ENCODE data around the gene CEP104.

The CEP104 gene

DNA sequence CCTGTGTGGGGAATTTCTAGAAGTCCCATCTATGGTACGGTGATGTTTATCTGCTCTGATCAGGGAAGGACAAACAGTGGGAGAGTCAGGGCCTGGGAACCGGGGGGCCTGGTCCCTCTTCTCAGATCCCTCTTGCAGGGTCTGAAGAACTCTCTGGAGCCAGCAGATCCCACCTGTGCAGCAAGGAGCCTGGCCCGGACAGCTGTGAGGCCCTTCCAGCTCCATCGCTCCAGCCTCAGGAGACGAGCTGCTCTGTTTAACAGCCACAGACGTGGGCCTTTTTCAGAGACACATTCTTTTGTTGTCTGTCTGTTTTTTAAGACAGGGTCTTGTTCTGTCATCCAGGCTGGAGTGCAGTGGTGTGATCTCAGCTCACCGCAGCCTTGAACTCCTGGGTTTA is 28.6 kb upstream of the CEP104 start:
- H3K36me3 Mint-ChIP-seq (ENCODE audit: low read depth): peaks cover 82% of the 10 kb centered on the region
- no peaks in the 10 kb centered on the region for H3K27me3 Mint-ChIP-seq
- H3K9me3 Mint-ChIP-seq: no peaks in the 10 kb centered on the region
- H3K4me3 Mint-ChIP-seq: no peak overlapping the region
- no peak overlapping the region for H3K27ac Mint-ChIP-seq
- peaks cover 20% of the 10 kb centered on the region for H3K4me1 Mint-ChIP-seq (ENCODE audit: low read depth)
- DNase-seq: no peak

GRCh38 chr1:3884966-3885365 is 28.0 kb upstream of the CEP104 start:
- peaks cover 80% of the 10 kb centered on the region for H3K36me3 Mint-ChIP-seq (ENCODE audit: low read depth)
- H3K9me3 Mint-ChIP-seq: no peaks in the 10 kb centered on the region
- no peaks in the 10 kb centered on the region for H3K27me3 Mint-ChIP-seq
- H3K4me1 Mint-ChIP-seq (ENCODE audit: low read depth): peaks cover 14% of the 10 kb centered on the region
- peak overlapping the region; percentile 70 for H3K27ac Mint-ChIP-seq
- no peak overlapping the region for H3K4me3 Mint-ChIP-seq
- DNase-seq: no peak

GRCh38 chr1:3883194-3883925 is 26.3 kb upstream of the CEP104 start:
- Mint-ChIP-seq H3K27ac (peak overlapping the region; percentile 53), H3K9me3 (peaks cover 3% of the 10 kb centered on the region), H3K4me3 (no peak overlapping the region), H3K36me3 (ENCODE audit: low read depth) (peaks cover 85% of the 10 kb centered on the region), H3K27me3 (no peaks in the 10 kb centered on the region), H3K4me1 (ENCODE audit: low read depth) (peaks cover 8% of the 10 kb centered on the region)
- no peak for DNase-seq

- Mint-ChIP-seq H3K27me3 (no peaks in the 10 kb centered on the region), H3K27ac (no peak overlapping the region), H3K4me3 (no peak overlapping the region), H3K4me1 (ENCODE audit: low read depth) (peaks cover 8% of the 10 kb centered on the region), H3K9me3 (peaks cover 3% of the 10 kb centered on the region), H3K36me3 (ENCODE audit: low read depth) (peaks cover 85% of the 10 kb centered on the region)
- no peak for DNase-seq
Observed at GRCh38 chr1:3881193-3881480, 24.1 kb upstream of the CEP104 start.

GRCh38 chr1:3880429-3881192 is 23.6 kb upstream of the CEP104 start:
- Mint-ChIP-seq H3K27ac (no peak overlapping the region), H3K4me1 (ENCODE audit: low read depth) (peaks cover 8% of the 10 kb centered on the region), H3K9me3 (peaks cover 3% of the 10 kb centered on the region), H3K4me3 (no peak overlapping the region), H3K27me3 (no peaks in the 10 kb centered on the region), H3K36me3 (ENCODE audit: low read depth) (peaks cover 85% of the 10 kb centered on the region)
- DNase-seq: no peak

- no peak overlapping the region for H3K27ac Mint-ChIP-seq
- no peak for DNase-seq
- no peaks in the 10 kb centered on the region for H3K27me3 Mint-ChIP-seq
- peaks cover 3% of the 10 kb centered on the region for H3K9me3 Mint-ChIP-seq
- peaks cover 85% of the 10 kb centered on the region for H3K36me3 Mint-ChIP-seq (ENCODE audit: low read depth)
- peaks cover 6% of the 10 kb centered on the region for H3K4me1 Mint-ChIP-seq (ENCODE audit: low read depth)
- H3K4me3 Mint-ChIP-seq: no peak overlapping the region
Observed at GRCh38 chr1:3879787-3880428, 22.9 kb upstream of the CEP104 start.

DNA sequence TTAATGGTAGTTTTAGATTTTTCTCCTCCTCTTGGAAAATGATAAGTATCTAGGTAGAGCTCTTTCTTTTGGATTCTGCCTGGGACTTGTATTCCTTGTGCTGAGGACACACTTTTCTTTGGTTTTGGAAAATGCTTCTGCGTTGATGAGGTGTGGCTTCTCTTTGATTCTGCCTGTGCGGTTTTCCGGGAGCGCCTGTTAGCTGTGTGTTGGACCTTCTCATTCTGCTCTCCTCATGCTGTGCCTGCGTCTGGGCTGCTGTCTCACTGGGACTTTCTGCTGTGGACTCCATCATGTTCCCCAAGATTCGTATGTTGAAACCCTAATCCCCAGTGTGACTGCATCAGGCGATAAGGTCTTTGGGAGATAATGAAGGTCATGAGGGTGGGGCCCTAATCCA is 22.1 kb upstream of the CEP104 start:
- DNase-seq: no peak
- H3K4me3 Mint-ChIP-seq: no peak overlapping the region
- peaks cover 81% of the 10 kb centered on the region for H3K36me3 Mint-ChIP-seq (ENCODE audit: low read depth)
- no peaks in the 10 kb centered on the region for H3K27me3 Mint-ChIP-seq
- H3K9me3 Mint-ChIP-seq: peaks cover 3% of the 10 kb centered on the region
- peaks cover 3% of the 10 kb centered on the region for H3K4me1 Mint-ChIP-seq (ENCODE audit: low read depth)
- H3K27ac Mint-ChIP-seq: no peak overlapping the region

DNA sequence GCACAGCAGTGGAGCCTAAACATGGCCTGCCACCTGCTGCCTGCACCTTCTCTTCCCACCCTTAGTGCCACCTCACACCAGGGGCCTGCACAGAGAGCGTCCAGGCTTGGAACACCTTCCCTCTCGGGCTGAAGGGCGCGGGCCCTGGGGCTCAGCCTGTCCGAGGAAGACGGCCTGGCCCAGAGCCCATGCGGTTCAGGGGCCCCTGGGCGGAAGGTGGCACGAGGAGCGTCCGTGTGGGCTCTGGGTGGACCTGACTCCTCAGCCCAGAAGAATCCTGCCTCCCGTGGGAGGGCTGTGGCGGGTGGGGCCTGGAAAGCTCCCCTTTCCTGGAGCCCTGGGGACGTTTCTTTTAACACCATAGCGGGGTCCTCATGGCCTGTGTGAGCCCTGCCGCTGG is 19.7 kb upstream of the CEP104 start:
- Mint-ChIP-seq H3K4me3 (no peak overlapping the region), H3K4me1 (ENCODE audit: low read depth) (peaks cover 3% of the 10 kb centered on the region), H3K36me3 (ENCODE audit: low read depth) (peaks cover 85% of the 10 kb centered on the region), H3K9me3 (peaks cover 3% of the 10 kb centered on the region), H3K27me3 (no peaks in the 10 kb centered on the region), H3K27ac (no peak overlapping the region)
- DNase-seq: no peak

DNA sequence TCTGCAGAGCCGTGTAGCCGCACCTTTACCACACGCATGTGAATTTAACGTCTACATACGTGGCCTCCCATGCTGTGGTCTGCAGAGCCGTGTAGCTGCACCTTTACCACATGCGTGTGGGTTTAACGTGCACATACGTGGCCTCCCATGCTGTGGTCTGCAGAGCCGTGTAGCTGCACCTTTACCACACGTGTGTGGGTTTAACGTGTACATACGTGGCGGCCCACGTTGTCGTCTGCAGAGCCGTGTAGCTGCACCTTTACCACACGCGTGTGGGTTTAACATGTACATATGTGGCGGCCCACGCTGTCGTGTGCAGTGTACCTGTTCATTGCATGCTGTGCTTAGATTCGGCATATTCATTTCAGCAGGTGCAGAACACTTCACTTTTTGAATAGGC is 17.7 kb upstream of the CEP104 start:
- Mint-ChIP-seq H3K4me1 (ENCODE audit: low read depth) (no peaks in the 10 kb centered on the region), H3K36me3 (ENCODE audit: low read depth) (peaks cover 88% of the 10 kb centered on the region), H3K27me3 (no peaks in the 10 kb centered on the region), H3K9me3 (peaks cover 3% of the 10 kb centered on the region), H3K27ac (no peak overlapping the region), H3K4me3 (no peak overlapping the region)
- no peak for DNase-seq

- no peaks in the 10 kb centered on the region for H3K9me3 Mint-ChIP-seq
- no peak overlapping the region for H3K4me3 Mint-ChIP-seq
- H3K36me3 Mint-ChIP-seq (ENCODE audit: low read depth): peaks cover 85% of the 10 kb centered on the region
- DNase-seq: no peak
- H3K4me1 Mint-ChIP-seq (ENCODE audit: low read depth): no peaks in the 10 kb centered on the region
- H3K27ac Mint-ChIP-seq: no peak overlapping the region
- no peaks in the 10 kb centered on the region for H3K27me3 Mint-ChIP-seq
Observed at GRCh38 chr1:3872546-3872945, 15.5 kb upstream of the CEP104 start.

GRCh38 chr1:3871451-3871805 is 14.4 kb upstream of the CEP104 start:
- H3K27me3 Mint-ChIP-seq: no peaks in the 10 kb centered on the region
- no peaks in the 10 kb centered on the region for H3K4me1 Mint-ChIP-seq (ENCODE audit: low read depth)
- peaks cover 87% of the 10 kb centered on the region for H3K36me3 Mint-ChIP-seq (ENCODE audit: low read depth)
- no peak overlapping the region for H3K4me3 Mint-ChIP-seq
- no peak for DNase-seq
- H3K27ac Mint-ChIP-seq: no peak overlapping the region
- no peaks in the 10 kb centered on the region for H3K9me3 Mint-ChIP-seq

DNA sequence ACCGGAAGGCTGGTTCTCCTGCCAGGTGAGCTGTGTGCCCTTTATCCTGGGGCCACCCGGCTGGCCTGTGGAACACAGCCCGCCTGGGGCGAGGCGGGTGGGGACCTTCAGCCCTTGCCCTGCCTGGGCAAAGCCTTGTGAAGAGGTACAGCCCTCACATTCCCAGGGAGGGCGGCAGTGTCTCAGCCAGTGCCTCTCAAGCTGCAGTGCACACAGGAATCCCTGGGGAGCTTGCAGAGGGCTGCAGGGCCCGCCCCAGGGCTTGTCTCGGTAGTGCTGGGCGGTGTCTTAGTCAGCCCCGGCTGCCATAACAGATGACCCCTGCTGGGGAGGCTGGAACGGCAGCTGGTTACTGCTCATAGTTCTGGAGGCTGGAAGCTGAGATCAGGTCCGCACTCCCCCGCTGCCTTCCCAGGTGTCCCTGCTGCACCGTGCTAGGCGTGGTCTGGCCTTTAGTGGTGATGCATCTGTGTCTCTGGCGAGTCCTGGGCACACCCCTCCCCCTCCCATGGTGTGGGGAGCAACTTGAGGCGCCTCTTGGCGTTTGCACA is 12.8 kb upstream of the CEP104 start:
- Mint-ChIP-seq H3K4me3 (no peak overlapping the region), H3K36me3 (ENCODE audit: low read depth) (peaks cover 79% of the 10 kb centered on the region), H3K27me3 (no peaks in the 10 kb centered on the region), H3K27ac (no peak overlapping the region), H3K4me1 (ENCODE audit: low read depth) (no peaks in the 10 kb centered on the region), H3K9me3 (no peaks in the 10 kb centered on the region)
- DNase-seq: no peak

DNA sequence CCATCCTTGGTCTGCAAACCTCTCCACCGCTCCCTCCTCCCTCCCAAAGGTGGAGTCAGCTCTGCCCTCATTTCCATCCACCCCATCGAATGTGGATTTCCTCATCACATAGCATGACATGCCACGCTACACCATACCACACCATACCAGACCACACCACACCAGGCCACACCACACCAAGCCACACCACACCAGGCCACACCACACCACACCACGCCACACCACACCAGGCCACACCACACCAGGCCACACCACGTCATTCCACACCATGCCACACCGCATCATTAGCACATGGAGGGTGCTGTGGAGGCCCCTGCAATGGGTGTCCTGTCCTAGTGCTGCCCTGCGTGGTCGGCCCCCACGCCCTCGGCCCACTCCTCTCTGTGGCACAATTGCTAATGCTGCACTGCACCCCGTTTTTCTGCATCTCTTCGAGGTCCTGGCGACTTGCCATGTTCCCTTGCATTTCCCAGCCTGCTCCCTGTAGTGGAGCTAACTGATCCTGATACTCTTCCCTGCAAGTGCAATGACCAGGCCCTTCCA is 11.5 kb upstream of the CEP104 start:
- no peaks in the 10 kb centered on the region for H3K27me3 Mint-ChIP-seq
- H3K4me3 Mint-ChIP-seq: no peak overlapping the region
- no peaks in the 10 kb centered on the region for H3K9me3 Mint-ChIP-seq
- DNase-seq: no peak
- no peak overlapping the region for H3K27ac Mint-ChIP-seq
- peaks cover 73% of the 10 kb centered on the region for H3K36me3 Mint-ChIP-seq (ENCODE audit: low read depth)
- H3K4me1 Mint-ChIP-seq (ENCODE audit: low read depth): peaks cover under 1% of the 10 kb centered on the region

GRCh38 chr1:3865606-3866160 is 8.7 kb upstream of the CEP104 start:
- H3K9me3 Mint-ChIP-seq: no peaks in the 10 kb centered on the region
- no peak overlapping the region for H3K27ac Mint-ChIP-seq
- H3K36me3 Mint-ChIP-seq (ENCODE audit: low read depth): peaks cover 64% of the 10 kb centered on the region
- no peak overlapping the region for H3K4me3 Mint-ChIP-seq
- no peak for DNase-seq
- no peaks in the 10 kb centered on the region for H3K27me3 Mint-ChIP-seq
- peaks cover 5% of the 10 kb centered on the region for H3K4me1 Mint-ChIP-seq (ENCODE audit: low read depth)

All from activated T-cell treated with anti-CD3 and anti-CD28 coated beads, Interleukin-2, amount 50 U/mL, for 24 hours (primary cell).